OCI-LY7 (cell line): ENCODE measurements around the gene ASB14. TPM values are rescaled to one million over a fixed set of nuclear protein-coding genes. Genes with fewer than 3 reads are reported as not detected.

Source experiments
- BruUV-seq: library from RNA; stranded (reverse); fragments of 400-500 nt; replicated peaks from 2 replicates; lab custom pipeline; 2021; lab: Mats Ljungman, UMichigan
- CTCF ChIA-PET: fragments of 300-600 bp; sonication (Branson Sonifier 250); formaldehyde crosslinking; loops from one replicate; lab custom pipeline; 2022; ENCODE audit warnings: antibody characterized with exemption; ENCODE audit not compliant: unreplicated experiment; lab: Charles Lee
- POLR2A ChIA-PET: fragments of 300-600 bp; sonication (Branson Sonifier 250); formaldehyde crosslinking; loops from one replicate; lab custom pipeline; 2022; ENCODE audit warnings: antibody characterized with exemption; lab: Charles Lee
- DNase-seq: peaks from one replicate; pipeline ENCODE4 v3.0.0-alpha.2; 2015; ENCODE audit warnings: low spot score
- H2AFZ ChIP-seq: fragments of 200-600 bp; sonication (generic), shearing (Covaris generic); 2 replicates; pipeline ENCODE4 v1.6.1; 2014; ENCODE audit warnings: mild to moderate bottlenecking, antibody characterized with exemption, low read length, moderate library complexity
- H3K27ac ChIP-seq: fragments of 200-600 bp; sonication (generic); 2 replicates; pipeline ENCODE4 v1.5.1; 2014; ENCODE audit warnings: mixed run types, low read depth, mild to moderate bottlenecking, moderate library complexity, low read length, inconsistent platforms; ENCODE audit not compliant: poor library complexity, severe bottlenecking
- H3K36me3 ChIP-seq: fragments of 200-600 bp; sonication (generic); 2 replicates; pipeline ENCODE4 v1.6.1; 2014; ENCODE audit warnings: mild to moderate bottlenecking, antibody characterized with exemption, low read length, moderate library complexity, mixed read lengths; ENCODE audit not compliant: insufficient read depth
- H3K4me1 ChIP-seq: fragments of 200-600 bp; sonication (generic); 2 replicates; pipeline ENCODE4 v1.5.1; 2014; ENCODE audit warnings: mild to moderate bottlenecking, low read length; ENCODE audit not compliant: insufficient read depth, poor library complexity, severe bottlenecking
- H3K4me2 ChIP-seq: fragments of 200-600 bp; sonication (generic); 2 replicates; pipeline ENCODE4 v1.6.1; 2014; ENCODE audit warnings: mild to moderate bottlenecking, low read length
- H3K4me3 ChIP-seq: fragments of 200-600 bp; sonication (generic); 2 replicates; pipeline ENCODE4 v1.5.1; 2014; ENCODE audit warnings: mild to moderate bottlenecking, low read depth, low read length; ENCODE audit not compliant: poor library complexity, severe bottlenecking
- H3K79me2 ChIP-seq: fragments of 200-600 bp; sonication (generic); 2 replicates; pipeline ENCODE4 v1.6.1; 2016; ENCODE audit warnings: low read depth, mild to moderate bottlenecking, low read length, moderate library complexity, mixed read lengths; ENCODE audit not compliant: insufficient read depth
- H3K9me2 ChIP-seq: fragments of 200-600 bp; sonication (generic); 2 replicates; pipeline ENCODE4 v1.6.1; 2016; ENCODE audit warnings: mild to moderate bottlenecking, low read length, mixed read lengths; ENCODE audit not compliant: insufficient read depth
- H3K9me3 ChIP-seq: fragments of 200-600 bp; sonication (generic); 2 replicates; pipeline ENCODE4 v1.6.1; 2014; ENCODE audit warnings: mild to moderate bottlenecking, mixed run types, low read length, mixed read lengths
- H4K20me1 ChIP-seq: fragments of 200-600 bp; sonication (generic); 2 replicates; pipeline ENCODE4 v1.6.1; 2014; ENCODE audit warnings: mild to moderate bottlenecking, antibody characterized with exemption, low read length, moderate library complexity, mixed read lengths; ENCODE audit not compliant: insufficient read depth
- CTCF ChIP-seq: fragments of 200-600 bp; sonication (generic); conservative IDR thresholded peaks from 2 replicates; pipeline ENCODE4 v1.5.1; 2014; ENCODE audit warnings: mild to moderate bottlenecking, antibody characterized with exemption, low read length, moderate library complexity, mixed read lengths
- EZH2phosphoT487 ChIP-seq: fragments of 200-600 bp; sonication (generic); IDR thresholded peaks from 2 replicates; pipeline ENCODE4 v1.6.1; 2018; ENCODE audit warnings: low read depth, borderline replicate concordance, mild to moderate bottlenecking, mixed run types, antibody characterized with exemption, low read length, moderate library complexity, mixed read lengths
- intact Hi-C: fragments of 100-400 bp; cut with micrococcal nuclease; formaldehyde crosslinking; loops from one replicate; pipeline ENCODE4 v1.10.0; 2022; ENCODE audit not compliant: unreplicated experiment
- total RNA-seq, 2 experiments: library from RNA; depleted of rRNA in 1 of 2; stranded (reverse); fragments of >200 nt in 1 of 2; shearing (Covaris generic) in 1 of 2; gene quantifications; 2 replicates each; pipeline ENCODE4 v1.2.3, GENCODE V29; 2014 to 2022

Gene ASB14
- total RNA-seq, 2 experiments from 2014 or later, result 0.06 TPM; not detected in 1

GRCh38 chr3:57233799-57234198 lies 58.7 kb downstream of the ASB14 start:
- no peak for DNase-seq
- TF ChIP-seq EZH2phosphoT487 (no peak), CTCF (no peak)
- ChIA-PET POLR2A (interaction anchor here (0.7 to 1.5 kb wide), 4 partner anchors 11 to 502 kb away, joined by 3 to 11 read pairs (median 4); no protein-coding TSS in a partner anchor), CTCF (no interaction called here)
- Histone ChIP-seq H3K27ac (no peak overlapping the region), H3K36me3 (peaks cover 36% of the 10 kb centered on the region), H3K79me2 (peaks cover 54% of the 10 kb centered on the region), H2AFZ (no peak overlapping the region), H3K4me2 (no peak overlapping the region), H3K4me1 (peaks cover 25% of the 10 kb centered on the region), H3K4me3 (no peak overlapping the region), H3K9me3 (no peaks in the 10 kb centered on the region), H3K9me2 (no peaks in the 10 kb centered on the region), H4K20me1 (no peaks in the 10 kb centered on the region)
- BruUV-seq, result no TSS peak
- intact Hi-C loops, result no loop called here

- TF ChIP-seq EZH2phosphoT487 (no peak), CTCF (no peak)
- H3K4me2 ChIP-seq, result peak overlapping the region; percentile 82
- intact Hi-C loops, result no loop called here
- H4K20me1 ChIP-seq, result no peaks in the 10 kb centered on the region
- DNase-seq, result no peak
- no peak overlapping the region for H3K27ac ChIP-seq
- ChIA-PET POLR2A (interaction anchor here (1.1 kb wide), 1 partner anchor 9 kb away, joined by 3 read pairs; no protein-coding TSS in a partner anchor), CTCF (no interaction called here)
- peaks cover 5% of the 10 kb centered on the region; the same call in 1 of the 2 replicates for H3K36me3 ChIP-seq
- no peaks in the 10 kb centered on the region for H3K9me3 ChIP-seq
- BruUV-seq, result no TSS peak
- peak overlapping the region; percentile 16 for H3K4me3 ChIP-seq
- peaks cover 55% of the 10 kb centered on the region for H3K79me2 ChIP-seq
- H3K9me2 ChIP-seq, result no peaks in the 10 kb centered on the region
- H3K4me1 ChIP-seq, result peaks cover 37% of the 10 kb centered on the region
- H2AFZ ChIP-seq, result no peak overlapping the region
These were observed 62.5 kb downstream of the ASB14 start for GRCh38 chr3:57230006-57230405.
